GM12878 (cell line): ENCODE data around the gene NLGN1. TPM values are rescaled to one million over a fixed set of nuclear protein-coding genes. Genes with fewer than 3 reads are reported as not detected.

Experiments
- ATAC-seq: fragments of 200-7000 bp; cut with Tn5 transposase; 3 replicates; pipeline ENCODE4 v1.9.1; 2020; ENCODE audit warnings: mild to moderate bottlenecking, moderate library complexity
- BruUV-seq: library from RNA; stranded (reverse); fragments of 400-500 nt; replicated peaks from 2 replicates; lab custom pipeline; 2021; lab: Mats Ljungman, UMichigan
- CTCF ChIA-PET: fragments of 300-600 bp; sonication (Branson Sonifier 250); formaldehyde crosslinking; extraction: SDS; loops from one replicate; lab custom pipeline; 2021; ENCODE audit warnings: inconsistent platforms; lab: Yijun Ruan, JAX
- POLR2A ChIA-PET: fragments of 350-600 bp; formaldehyde crosslinking; extraction: SDS; loops from one replicate; lab custom pipeline; 2021; ENCODE audit warnings: inconsistent platforms; lab: Charles Lee
- RAD21 ChIA-PET: fragments of 300-600 bp; sonication (Branson Sonifier 250); formaldehyde crosslinking; loops from one replicate; lab custom pipeline; 2023; ENCODE audit warnings: antibody characterized with exemption; ENCODE audit not compliant: unreplicated experiment; lab: Charles Lee
- SMC1A ChIA-PET: fragments of 300-600 bp; sonication (Branson Sonifier 250); formaldehyde crosslinking; loops from one replicate; lab custom pipeline; 2023; ENCODE audit not compliant: unreplicated experiment, uncharacterized antibody; lab: Charles Lee
- DNase-seq: peaks from one replicate; pipeline ENCODE4 v3.0.0-alpha.2; 2011; ENCODE audit warnings: low read depth, low spot score
- FAIRE-seq: peaks from 3 replicates; lab custom pipeline; 2011; peaks lifted over from hg19 to GRCh38; lab: Jason Lieb, UNC
- H2AFZ ChIP-seq: 2 replicates; pipeline ENCODE4 v1.6.0; 2011; ENCODE audit warnings: low read depth, low read length, control low read depth; ENCODE audit not compliant: control insufficient read depth
- H3K27ac ChIP-seq: 2 replicates; pipeline ENCODE4 v1.5.1; 2011; ENCODE audit warnings: control low read depth; ENCODE audit not compliant: control insufficient read depth, insufficient read depth
- H3K27me3 ChIP-seq, 2 experiments: replicated peaks in 1 of 2; 2 replicates each; pipeline versions ENCODE4 v1.6.0 to v1.6.1; 2011; ENCODE audit warnings: low read length in 1 of 2; ENCODE audit not compliant: control insufficient read depth in 2 of 2, insufficient read depth in 2 of 2
- H3K36me3 ChIP-seq, 2 experiments: 2 replicates each; pipeline ENCODE4 v1.5.1; 2011; ENCODE audit warnings: low read length in 1 of 2; ENCODE audit not compliant: control insufficient read depth in 2 of 2, insufficient read depth in 2 of 2
- H3K4me1 ChIP-seq: 2 replicates; pipeline ENCODE4 v1.6.1; 2011; ENCODE audit warnings: mild to moderate bottlenecking, low read length, moderate library complexity, mixed read lengths; ENCODE audit not compliant: control insufficient read depth, insufficient read depth
- H3K4me2 ChIP-seq: 2 replicates; pipeline ENCODE4 v1.6.0; 2011; ENCODE audit warnings: control low read depth; ENCODE audit not compliant: control insufficient read depth, insufficient read depth
- H3K4me3 ChIP-seq: fragments of 200-600 bp; sonication (generic); 2 replicates; pipeline ENCODE4 v1.5.1; 2016
- H3K79me2 ChIP-seq: 2 replicates; pipeline ENCODE4 v1.6.0; 2011; ENCODE audit warnings: low read length; ENCODE audit not compliant: control insufficient read depth, insufficient read depth
- H3K9ac ChIP-seq: 2 replicates; pipeline ENCODE4 v1.8.0; 2011; ENCODE audit warnings: low read length, control low read depth, mixed read lengths; ENCODE audit not compliant: control insufficient read depth, insufficient read depth
- H3K9me3 ChIP-seq: replicated peaks from 3 replicates; pipeline ENCODE4 v1.5.1; 2011; ENCODE audit warnings: mild to moderate bottlenecking, low read length; ENCODE audit not compliant: control insufficient read depth, insufficient read depth
- H4K20me1 ChIP-seq: 2 replicates; pipeline ENCODE4 v1.6.0; 2011; ENCODE audit not compliant: control insufficient read depth, insufficient read depth
- CHD4 ChIP-seq: fragments of 200-600 bp; sonication (generic); IDR thresholded peaks from 2 replicates; pipeline ENCODE4 v1.6.1; 2016; ENCODE audit warnings: mild to moderate bottlenecking
- FOXM1 ChIP-seq: IDR thresholded peaks from 2 replicates; pipeline ENCODE4 v1.6.1; 2012; ENCODE audit warnings: low read depth, mild to moderate bottlenecking, inconsistent platforms, low read length, moderate library complexity
- KLF5 ChIP-seq: fragments of 450-650 bp; IDR thresholded peaks from 2 replicates; pipeline ENCODE4 v1.6.1; 2014; ENCODE audit warnings: mild to moderate bottlenecking; ENCODE audit not compliant: partially characterized antibody
- MYC ChIP-seq: IDR thresholded peaks from 2 replicates; pipeline ENCODE4 v1.6.1; 2011; ENCODE audit warnings: mild to moderate bottlenecking, low read length, moderate library complexity, inconsistent platforms; ENCODE audit not compliant: insufficient read depth, insufficient replicate concordance, insufficient read length, severe bottlenecking
- SIN3A ChIP-seq: IDR thresholded peaks from 2 replicates; pipeline ENCODE4 v1.6.1; 2012; ENCODE audit warnings: low read depth, low read length, improper control_type of control experiment
- SPI1 ChIP-seq: IDR thresholded peaks from 2 replicates; pipeline ENCODE4 v1.6.1; 2011; ENCODE audit warnings: low read depth, mild to moderate bottlenecking, low read length, moderate library complexity, borderline replicate concordance; ENCODE audit not compliant: insufficient read depth
- SREBF1 ChIP-seq: IDR thresholded peaks from 2 replicates; pipeline ENCODE4 v1.6.1; 2012; ENCODE audit warnings: mild to moderate bottlenecking, low read length
- ZNF24 ChIP-seq: fragments of 450-650 bp; IDR thresholded peaks from 2 replicates; pipeline ENCODE4 v1.6.1; 2017; ENCODE audit warnings: antibody characterized with exemption, mild to moderate bottlenecking
- WGBS: methylation state at CpG from one replicate; pipeline ENCODE4 v1.1.6; 2016; ENCODE audit warnings: low lambda C conversion rate; ENCODE audit not compliant: insufficient replicate concordance, insufficient coverage; ENCODE audit errors: missing lambda C conversion rate; 5-methylcytosine and 5-hydroxymethylcytosine counted together
- in situ Hi-C: fragments of 300-500 bp; cut with MboI; formaldehyde crosslinking; loops from 9 replicates; pipeline ENCODE4 v1.14.3; 2018; ENCODE audit warnings: mixed read lengths
- intact Hi-C: fragments of 100-400 bp; cut with micrococcal nuclease; formaldehyde crosslinking; loops from one replicate; pipeline ENCODE4 v1.14.2; 2022; ENCODE audit not compliant: unreplicated experiment
- polyA plus RNA-seq, 11 experiments: library from polyadenylated mRNA; depleted of rRNA in 4 of 11; unstranded in 6 of 11; stranded (reverse) in 5 of 11; fragments of >200 nt; fragmentation: Nextera tagmentation in 4 of 11; fragmentation: Illumina TruSeq in 1 of 11; extraction: Ambion mirVana in 4 of 11; extraction: Trizol in 1 of 11; gene quantifications; 1 replicate in 1 of 11; 2 replicates in 10 of 11; pipeline versions ENCODE4 v1.2.1 to v1.2.3, GENCODE V29; 2011 to 2016; ENCODE audit warnings: inconsistent platforms in 2 of 11, missing spikeins in 2 of 11, low read depth in 1 of 11
- total RNA-seq, 4 experiments: library from RNA; depleted of rRNA in 3 of 4; stranded (reverse); fragments of >200 nt in 3 of 4; fragmentation: Illumina TruSeq in 1 of 4; extraction: Trizol in 1 of 4; gene quantifications; 2 replicates each; pipeline versions ENCODE4 v1.2.1 to v1.2.3, GENCODE V29; 2013 to 2021
- TF ChIP-seq, protein P1 (sequence below): fragments of 450-650 bp; IDR thresholded peaks from 2 replicates; pipeline ENCODE4 v1.6.1; 2016; ENCODE audit warnings: mild to moderate bottlenecking, moderate library complexity, borderline replicate concordance

Gene NLGN1
- total and polyA plus RNA-seq, 10 of the 15 experiments (the other 5 are each of a cell fraction or from before 2014, with no cell fraction given), result not detected

- H3K4me3 ChIP-seq, result no peak overlapping the region
- no peaks in the 10 kb centered on the region for H3K36me3 ChIP-seq
- H4K20me1 ChIP-seq, result no peaks in the 10 kb centered on the region
- SMC1A ChIA-PET, result no interaction called here
- 13% methylated on average over 4 of the region's 4 CpGs for WGBS
- no peak overlapping the region for H3K27ac ChIP-seq
- no peak overlapping the region for H2AFZ ChIP-seq
- no peak for FAIRE-seq
- POLR2A ChIA-PET, result no interaction called here
- intact Hi-C loops, result no loop called here
- peak; percentile 67 for ATAC-seq
- no peaks in the 10 kb centered on the region for H3K79me2 ChIP-seq
- DNase-seq, result no peak
- no peak overlapping the region for H3K9ac ChIP-seq
- CTCF ChIA-PET, result interaction anchor here (1.4 kb wide), 1 partner anchor 12 kb away, joined by 3 read pairs; no protein-coding TSS in a partner anchor
- BruUV-seq, result no TSS peak
- RAD21 ChIA-PET, result interaction anchor here (0.7 kb wide), 1 partner anchor 21 kb away, joined by 3 read pairs; no protein-coding TSS in a partner anchor
- H3K4me1 ChIP-seq, result no peaks in the 10 kb centered on the region
- H3K27me3 ChIP-seq, result no peaks in the 10 kb centered on the region
- TF ChIP-seq SIN3A, result no peak
- TF ChIP-seq SPI1, result peak; percentile 34; the same call in 1 of the 2 replicates
- TF ChIP-seq, all 136 proteins: peak for 1
- Histone ChIP-seq H3K9me3 (no peaks in the 10 kb centered on the region), H3K4me2 (no peak overlapping the region)
- in situ Hi-C loops, result no loop called here
These were observed 495.0 kb downstream of the NLGN1 start for GRCh38 chr3:173892547-173892946.

DNA sequence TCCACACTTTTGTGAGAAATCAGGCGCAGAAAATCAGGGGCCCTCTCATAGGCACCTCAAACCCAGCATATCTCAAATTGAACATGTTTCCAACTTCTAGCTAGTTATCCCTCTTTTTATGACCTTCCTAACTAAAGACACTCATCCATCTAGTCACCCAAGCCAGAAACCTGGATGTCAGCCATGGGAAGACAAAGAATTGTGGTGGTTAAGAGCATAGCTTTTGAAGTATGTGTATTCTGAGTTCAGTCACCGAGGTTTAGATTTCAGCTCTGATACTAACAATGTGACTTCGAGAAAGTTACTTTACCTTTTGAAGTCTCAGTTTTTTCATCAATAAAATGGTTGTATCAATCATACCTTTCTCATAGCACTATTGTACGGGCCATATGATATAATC is 495.5 kb downstream of the NLGN1 start:
- no peak overlapping the region for H2AFZ ChIP-seq
- H3K27ac ChIP-seq, result no peak overlapping the region
- 38% methylated on average over 4 of the region's 4 CpGs for WGBS
- H3K4me2 ChIP-seq, result no peak overlapping the region
- DNase-seq (no peak), FAIRE-seq (no peak), ATAC-seq (no peak)
- ChIA-PET SMC1A (no interaction called here), POLR2A (no interaction called here), CTCF (interaction anchor here (1.4 kb wide), 1 partner anchor 13 kb away, joined by 3 read pairs; no protein-coding TSS in a partner anchor), RAD21 (interaction anchor here (0.7 kb wide), 1 partner anchor 22 kb away, joined by 3 read pairs; no protein-coding TSS in a partner anchor)
- in situ Hi-C loops (no loop called here), intact Hi-C loops (no loop called here)
- no peak overlapping the region for H3K4me3 ChIP-seq
- H3K79me2 ChIP-seq, result no peaks in the 10 kb centered on the region
- no peaks in the 10 kb centered on the region for H3K36me3 ChIP-seq
- H3K27me3 ChIP-seq, result no peaks in the 10 kb centered on the region
- BruUV-seq, result no TSS peak
- no peaks in the 10 kb centered on the region for H3K4me1 ChIP-seq
- no peaks in the 10 kb centered on the region for H4K20me1 ChIP-seq
- H3K9ac ChIP-seq, result no peak overlapping the region
- no peaks in the 10 kb centered on the region for H3K9me3 ChIP-seq
- TF ChIP-seq ZNF24, result no peak
- TF ChIP-seq SREBF1, result no peak
- TF ChIP-seq FOXM1, result no peak
- no peak for TF ChIP-seq MYC
- TF ChIP-seq, protein P1, sequence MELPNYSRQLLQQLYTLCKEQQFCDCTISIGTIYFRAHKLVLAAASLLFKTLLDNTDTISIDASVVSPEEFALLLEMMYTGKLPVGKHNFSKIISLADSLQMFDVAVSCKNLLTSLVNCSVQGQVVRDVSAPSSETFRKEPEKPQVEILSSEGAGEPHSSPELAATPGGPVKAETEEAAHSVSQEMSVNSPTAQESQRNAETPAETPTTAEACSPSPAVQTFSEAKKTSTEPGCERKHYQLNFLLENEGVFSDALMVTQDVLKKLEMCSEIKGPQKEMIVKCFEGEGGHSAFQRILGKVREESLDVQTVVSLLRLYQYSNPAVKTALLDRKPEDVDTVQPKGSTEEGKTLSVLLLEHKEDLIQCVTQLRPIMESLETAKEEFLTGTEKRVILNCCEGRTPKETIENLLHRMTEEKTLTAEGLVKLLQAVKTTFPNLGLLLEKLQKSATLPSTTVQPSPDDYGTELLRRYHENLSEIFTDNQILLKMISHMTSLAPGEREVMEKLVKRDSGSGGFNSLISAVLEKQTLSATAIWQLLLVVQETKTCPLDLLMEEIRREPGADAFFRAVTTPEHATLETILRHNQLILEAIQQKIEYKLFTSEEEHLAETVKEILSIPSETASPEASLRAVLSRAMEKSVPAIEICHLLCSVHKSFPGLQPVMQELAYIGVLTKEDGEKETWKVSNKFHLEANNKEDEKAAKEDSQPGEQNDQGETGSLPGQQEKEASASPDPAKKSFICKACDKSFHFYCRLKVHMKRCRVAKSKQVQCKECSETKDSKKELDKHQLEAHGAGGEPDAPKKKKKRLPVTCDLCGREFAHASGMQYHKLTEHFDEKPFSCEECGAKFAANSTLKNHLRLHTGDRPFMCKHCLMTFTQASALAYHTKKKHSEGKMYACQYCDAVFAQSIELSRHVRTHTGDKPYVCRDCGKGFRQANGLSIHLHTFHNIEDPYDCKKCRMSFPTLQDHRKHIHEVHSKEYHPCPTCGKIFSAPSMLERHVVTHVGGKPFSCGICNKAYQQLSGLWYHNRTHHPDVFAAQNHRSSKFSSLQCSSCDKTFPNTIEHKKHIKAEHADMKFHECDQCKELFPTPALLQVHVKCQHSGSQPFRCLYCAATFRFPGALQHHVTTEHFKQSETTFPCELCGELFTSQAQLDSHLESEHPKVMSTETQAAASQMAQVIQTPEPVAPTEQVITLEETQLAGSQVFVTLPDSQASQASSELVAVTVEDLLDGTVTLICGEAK, result no peak
- no peak for TF ChIP-seq CHD4
- TF ChIP-seq KLF5, result no peak
